ENCODE measurements around the gene GOLGA8K.
"Not testable (repeated sequence)": the region's sequence is repeated elsewhere in the genome, so short reads cannot be mapped to it uniquely, and the experiment has no call there.

GRCh38 chr15:32403192-32403591, at the start of gene GOLGA8K:
- not testable (repeated sequence) for TF ChIP-seq GATA2, GATA3 (IDR thresholded peaks at IDR 0.05; ENCODE audit: low read depth, low read length)
